ENCODE measurements around the gene INPP5B. TPM values are rescaled to one million over a fixed set of nuclear protein-coding genes. Genes with fewer than 3 reads are reported as not detected.

Gene INPP5B
- total and polyA plus RNA-seq, 4 donors, result 11.5 to 26.6 (median 21.4) TPM

- Histone ChIP-seq H3K4me1 (ENCODE audit: control insufficient read depth, insufficient read depth, low read length) (no peaks in the 10 kb centered on the region), H3K27me3 (ENCODE audit: control insufficient read depth, insufficient read depth, low read length) (no peaks in the 10 kb centered on the region), H3K36me3 (ENCODE audit: control insufficient read depth, insufficient read depth, low read length) (peaks cover 52% of the 10 kb centered on the region), H3K4me3 (ENCODE audit: low read depth, low read length) (no peak overlapping the region), H3K27ac (ENCODE audit: low read depth, low read length) (no peak overlapping the region), H3K9me3 (ENCODE audit: control insufficient read depth, insufficient read depth, low read length) (no peaks in the 10 kb centered on the region)
- no peak for DNase-seq (ENCODE audit: low read depth in 4 of 6, low spot score in 6 of 6)
- WGBS (ENCODE audit: insufficient coverage), result 71% methylated on average over 1 of the region's 4 CpGs
Observed at GRCh38 chr1:37831109-37831508, 115.7 kb downstream of the INPP5B start.

DNA sequence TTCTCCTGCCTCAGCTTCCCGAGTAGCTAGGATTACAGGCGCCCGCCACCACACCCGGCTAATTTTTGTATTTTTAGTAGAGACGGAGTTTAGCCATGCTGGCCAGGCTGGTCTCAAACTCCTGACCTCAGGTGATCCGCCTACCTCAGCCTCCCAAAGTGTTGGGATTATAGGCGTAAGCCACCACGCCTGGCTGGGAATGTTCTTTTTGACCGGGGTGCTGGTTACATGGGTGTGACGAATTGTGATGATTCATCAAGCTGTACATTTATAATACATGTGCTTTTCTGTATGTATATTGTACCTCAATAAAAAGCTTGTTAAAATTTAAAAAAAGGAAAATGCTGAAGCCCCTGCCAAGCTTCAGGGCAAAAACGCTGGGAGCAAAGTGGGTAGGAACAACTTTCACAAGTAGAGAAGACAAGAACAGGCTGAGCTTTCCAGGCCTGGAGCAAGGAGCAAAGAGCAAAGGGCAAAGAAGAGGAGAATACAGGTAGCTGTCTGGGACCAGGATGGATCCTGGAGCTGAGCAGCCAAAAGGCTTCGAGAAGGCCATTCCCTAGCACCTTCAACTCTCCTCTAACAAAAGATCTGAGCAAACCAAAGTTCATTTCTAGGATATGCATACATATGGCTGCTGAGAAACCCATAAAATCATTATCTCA, 118.3 kb downstream of the INPP5B start:
- no peaks in the 10 kb centered on the region for H3K27me3 ChIP-seq (ENCODE audit: control insufficient read depth, insufficient read depth, low read length)
- no peak for DNase-seq (ENCODE audit: low read depth in 4 of 6, low spot score in 6 of 6)
- 100% methylated on average over 7 of the region's 12 CpGs for WGBS (ENCODE audit: insufficient coverage)
- no peak overlapping the region for H3K4me3 ChIP-seq (ENCODE audit: low read depth, low read length)
- H3K27ac ChIP-seq (ENCODE audit: low read depth, low read length), result no peak overlapping the region
- peaks cover 46% of the 10 kb centered on the region for H3K36me3 ChIP-seq (ENCODE audit: control insufficient read depth, insufficient read depth, low read length)
- H3K4me1 ChIP-seq (ENCODE audit: control insufficient read depth, insufficient read depth, low read length), result no peaks in the 10 kb centered on the region
- no peaks in the 10 kb centered on the region for H3K9me3 ChIP-seq (ENCODE audit: control insufficient read depth, insufficient read depth, low read length)

DNA sequence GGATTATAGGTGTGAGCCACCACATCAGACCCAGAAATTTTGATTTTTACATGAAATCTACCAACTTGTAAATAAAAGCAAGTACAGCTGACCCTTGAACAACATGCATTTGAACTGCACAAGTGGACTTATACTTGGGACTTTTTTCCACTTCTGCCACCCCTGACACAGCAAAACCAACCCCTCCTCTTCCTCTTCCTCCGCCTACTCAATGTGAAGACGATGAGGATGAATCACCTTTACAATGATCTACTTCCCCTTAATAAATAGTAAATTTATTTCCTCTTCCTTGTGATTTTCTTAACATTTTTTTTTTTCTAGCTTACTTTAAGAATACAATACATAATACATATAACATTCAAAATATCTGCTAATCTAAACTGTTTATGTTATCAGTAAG, 121.3 kb downstream of the INPP5B start:
- Histone ChIP-seq H3K4me3 (ENCODE audit: low read depth, low read length) (no peak overlapping the region), H3K4me1 (ENCODE audit: control insufficient read depth, insufficient read depth, low read length) (no peaks in the 10 kb centered on the region), H3K9me3 (ENCODE audit: control insufficient read depth, insufficient read depth, low read length) (no peaks in the 10 kb centered on the region), H3K27ac (ENCODE audit: low read depth, low read length) (no peak overlapping the region), H3K27me3 (ENCODE audit: control insufficient read depth, insufficient read depth, low read length) (no peaks in the 10 kb centered on the region), H3K36me3 (ENCODE audit: control insufficient read depth, insufficient read depth, low read length) (peaks cover 52% of the 10 kb centered on the region)
- WGBS (ENCODE audit: insufficient coverage), result no CpG with 5 or more reads among the region's 2 CpGs
- DNase-seq (ENCODE audit: low read depth in 4 of 6, low spot score in 6 of 6), result no peak

DNA sequence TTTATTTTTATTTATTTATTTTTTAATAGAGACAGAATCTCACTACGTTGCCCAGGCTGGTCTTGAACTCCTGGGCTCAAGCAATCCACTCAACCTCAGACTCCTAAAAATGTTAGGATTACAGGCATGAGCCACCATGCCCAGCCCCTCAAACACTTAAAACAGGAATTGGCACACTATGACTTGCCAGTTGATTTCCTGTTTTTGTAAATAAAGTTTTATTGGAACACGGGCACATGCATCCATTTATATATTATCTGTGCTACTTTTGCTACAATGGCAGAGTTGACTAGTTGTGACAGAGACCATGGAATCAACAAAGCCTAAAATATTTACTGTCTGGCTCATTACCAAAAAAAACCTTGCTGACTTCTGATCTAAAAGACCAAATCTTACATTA, 122.9 kb downstream of the INPP5B start:
- Histone ChIP-seq H3K4me1 (ENCODE audit: control insufficient read depth, insufficient read depth, low read length) (no peaks in the 10 kb centered on the region), H3K27me3 (ENCODE audit: control insufficient read depth, insufficient read depth, low read length) (no peaks in the 10 kb centered on the region), H3K4me3 (ENCODE audit: low read depth, low read length) (no peak overlapping the region), H3K9me3 (ENCODE audit: control insufficient read depth, insufficient read depth, low read length) (no peaks in the 10 kb centered on the region), H3K36me3 (ENCODE audit: control insufficient read depth, insufficient read depth, low read length) (peaks cover 46% of the 10 kb centered on the region), H3K27ac (ENCODE audit: low read depth, low read length) (no peak overlapping the region)
- no peak for DNase-seq (ENCODE audit: low read depth in 4 of 6, low spot score in 6 of 6)
- 100% methylated on average over 1 of the region's 2 CpGs for WGBS (ENCODE audit: insufficient coverage)

DNA sequence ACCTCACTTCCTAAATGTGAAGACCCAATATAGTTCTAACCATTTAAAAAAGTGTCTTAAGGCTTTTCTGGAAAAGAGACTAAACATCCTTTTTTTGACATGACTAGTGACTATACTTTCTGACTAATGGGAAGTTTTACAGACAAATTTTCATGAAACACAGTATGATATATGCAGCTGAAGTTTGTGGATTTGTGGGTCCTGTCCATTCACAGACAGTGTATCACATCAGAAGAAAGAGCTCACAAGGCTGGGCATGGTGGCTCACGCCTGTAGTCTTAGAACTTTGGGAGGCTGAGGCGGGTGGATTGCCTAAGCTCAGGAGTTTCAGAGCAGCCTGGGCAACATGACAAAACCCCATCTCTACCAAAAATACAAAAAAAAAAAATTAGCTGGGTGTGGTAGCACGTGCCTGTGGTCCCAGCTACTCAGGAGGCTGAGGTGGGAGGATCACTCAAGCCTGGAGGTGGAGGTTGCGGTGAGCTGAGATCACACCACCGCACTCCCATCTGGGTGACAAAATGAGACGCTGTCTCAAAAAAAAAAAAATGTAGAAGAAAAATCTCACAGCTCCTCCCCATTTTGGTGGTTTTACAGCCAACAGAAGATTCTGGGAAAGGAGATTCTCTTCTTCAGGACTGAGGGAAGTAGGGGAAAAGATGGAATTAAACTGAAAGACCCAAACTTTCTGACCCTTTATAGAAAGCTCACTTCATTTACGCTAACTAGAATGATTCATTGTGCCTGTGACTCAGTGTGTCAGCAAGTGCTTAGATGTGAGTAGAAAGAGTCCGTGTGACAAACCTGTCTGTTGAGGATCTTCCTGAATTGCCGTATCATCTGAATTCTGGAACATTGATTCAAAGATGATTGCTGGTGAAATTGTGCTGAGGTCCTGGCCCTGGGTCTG, 123.7 kb downstream of the INPP5B start:
- 100% methylated on average over 1 of the region's 9 CpGs for WGBS (ENCODE audit: insufficient coverage)
- no peaks in the 10 kb centered on the region for H3K27me3 ChIP-seq (ENCODE audit: control insufficient read depth, insufficient read depth, low read length)
- no peaks in the 10 kb centered on the region for H3K4me1 ChIP-seq (ENCODE audit: control insufficient read depth, insufficient read depth, low read length)
- H3K9me3 ChIP-seq (ENCODE audit: control insufficient read depth, insufficient read depth, low read length), result no peaks in the 10 kb centered on the region
- DNase-seq (ENCODE audit: low read depth in 4 of 6, low spot score in 6 of 6), result no peak
- H3K4me3 ChIP-seq (ENCODE audit: low read depth, low read length), result no peak overlapping the region
- H3K27ac ChIP-seq (ENCODE audit: low read depth, low read length), result no peak overlapping the region
- H3K36me3 ChIP-seq (ENCODE audit: control insufficient read depth, insufficient read depth, low read length), result peaks cover 43% of the 10 kb centered on the region

DNA sequence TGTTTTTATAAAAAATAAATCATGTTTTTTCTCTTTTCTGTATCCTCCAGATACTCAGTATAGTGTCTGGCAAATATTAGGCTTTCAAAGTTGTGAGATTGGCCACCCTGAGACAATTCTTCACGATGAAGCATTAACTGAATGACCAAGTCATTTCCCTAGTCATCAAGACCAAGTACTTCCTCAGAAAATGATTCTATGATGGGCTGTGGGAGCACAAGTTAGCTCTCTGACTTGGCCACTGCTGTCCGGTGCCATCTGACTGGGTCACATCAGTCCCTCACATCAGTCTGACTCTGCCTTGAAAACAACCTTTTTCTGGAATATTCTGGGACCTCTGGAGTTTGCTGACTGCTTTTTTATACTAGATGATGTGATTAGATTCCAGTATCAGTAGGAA, 125.4 kb downstream of the INPP5B start:
- Histone ChIP-seq H3K9me3 (ENCODE audit: control insufficient read depth, insufficient read depth, low read length) (no peaks in the 10 kb centered on the region), H3K27ac (ENCODE audit: low read depth, low read length) (no peak overlapping the region), H3K4me1 (ENCODE audit: control insufficient read depth, insufficient read depth, low read length) (peaks cover 3% of the 10 kb centered on the region), H3K36me3 (ENCODE audit: control insufficient read depth, insufficient read depth, low read length) (peaks cover 41% of the 10 kb centered on the region), H3K27me3 (ENCODE audit: control insufficient read depth, insufficient read depth, low read length) (no peaks in the 10 kb centered on the region), H3K4me3 (ENCODE audit: low read depth, low read length) (no peak overlapping the region)
- no CpG with 5 or more reads among the region's 2 CpGs for WGBS (ENCODE audit: insufficient coverage)
- DNase-seq (ENCODE audit: low read depth in 4 of 6, low spot score in 6 of 6), result no peak

DNA sequence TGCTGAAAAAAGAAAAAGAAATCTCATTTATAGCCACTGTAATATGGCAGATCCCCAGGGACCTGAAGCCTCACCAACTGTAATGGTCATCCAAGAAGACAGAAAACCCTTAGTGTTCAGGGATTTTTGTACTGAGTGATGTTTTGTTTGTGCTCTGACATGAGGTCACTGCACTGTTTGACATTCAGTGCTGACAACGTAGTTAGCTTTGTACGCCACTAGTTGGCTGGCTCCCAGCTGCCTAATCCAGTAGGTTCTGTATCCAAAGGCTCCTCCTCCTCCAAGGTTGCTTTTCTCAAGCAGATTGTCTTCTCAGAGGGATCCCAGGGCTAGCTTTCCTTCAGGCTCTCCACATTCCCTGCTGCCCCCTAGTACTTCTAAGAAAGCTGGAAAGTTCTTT, 129.4 kb downstream of the INPP5B start:
- DNase-seq (ENCODE audit: low read depth in 4 of 6, low spot score in 6 of 6), result peak in 1 of 6 donors; percentile 33

GRCh38 chr1:37814252-37814651, 132.6 kb downstream of the INPP5B start:
- H3K36me3 ChIP-seq (ENCODE audit: control insufficient read depth, insufficient read depth, low read length), result peaks cover 32% of the 10 kb centered on the region
- no peaks in the 10 kb centered on the region for H3K27me3 ChIP-seq (ENCODE audit: control insufficient read depth, insufficient read depth, low read length)
- H3K4me1 ChIP-seq (ENCODE audit: control insufficient read depth, insufficient read depth, low read length), result peaks cover 9% of the 10 kb centered on the region
- H3K27ac ChIP-seq (ENCODE audit: low read depth, low read length), result no peak overlapping the region
- H3K9me3 ChIP-seq (ENCODE audit: control insufficient read depth, insufficient read depth, low read length), result no peaks in the 10 kb centered on the region
- 96% methylated on average over 7 of the region's 7 CpGs for WGBS (ENCODE audit: insufficient coverage)
- H3K4me3 ChIP-seq (ENCODE audit: low read depth, low read length), result no peak overlapping the region
- DNase-seq (ENCODE audit: low read depth in 4 of 6, low spot score in 6 of 6), result no peak

More for the DNA sequence above, 129.4 kb downstream of the INPP5B start:
- peaks cover 44% of the 10 kb centered on the region for H3K36me3 ChIP-seq (ENCODE audit: control insufficient read depth, insufficient read depth, low read length)
- H3K9me3 ChIP-seq (ENCODE audit: control insufficient read depth, insufficient read depth, low read length), result no peaks in the 10 kb centered on the region
- H3K4me1 ChIP-seq (ENCODE audit: control insufficient read depth, insufficient read depth, low read length), result peaks cover 4% of the 10 kb centered on the region
- H3K27me3 ChIP-seq (ENCODE audit: control insufficient read depth, insufficient read depth, low read length), result no peaks in the 10 kb centered on the region
- no peak overlapping the region for H3K4me3 ChIP-seq (ENCODE audit: low read depth, low read length)
- H3K27ac ChIP-seq (ENCODE audit: low read depth, low read length), result peak overlapping the region; percentile 64
- WGBS (ENCODE audit: insufficient coverage), result 29% methylated on average over 2 of the region's 2 CpGs

GRCh38 chr1:37813529-37814145, 133.2 kb downstream of the INPP5B start:
- H3K4me3 ChIP-seq (ENCODE audit: low read depth, low read length), result no peak overlapping the region
- no peaks in the 10 kb centered on the region for H3K9me3 ChIP-seq (ENCODE audit: control insufficient read depth, insufficient read depth, low read length)
- no peak overlapping the region for H3K27ac ChIP-seq (ENCODE audit: low read depth, low read length)
- DNase-seq (ENCODE audit: low read depth in 4 of 6, low spot score in 6 of 6), result no peak
- WGBS (ENCODE audit: insufficient coverage), result 80% methylated on average over 1 of the region's 2 CpGs
- H3K27me3 ChIP-seq (ENCODE audit: control insufficient read depth, insufficient read depth, low read length), result no peaks in the 10 kb centered on the region
- peaks cover 15% of the 10 kb centered on the region for H3K4me1 ChIP-seq (ENCODE audit: control insufficient read depth, insufficient read depth, low read length)
- peaks cover 28% of the 10 kb centered on the region for H3K36me3 ChIP-seq (ENCODE audit: control insufficient read depth, insufficient read depth, low read length)

Measured in spinal cord (tissue), 10 donors.